B cell (primary cell): ENCODE measurements around the gene MCTP1. TPM values are rescaled to one million over a fixed set of nuclear protein-coding genes. Genes with fewer than 3 reads are reported as not detected.

ENCODE experiments used
- ATAC-seq: fragments of 200-7000 bp; cut with Tn5 transposase; one replicate; pipeline ENCODE4 v1.10.0; 2021; ENCODE audit warnings: low read depth, mild to moderate bottlenecking, moderate number of reproducible peaks, moderate library complexity
- CTCF ChIA-PET: fragments of 350-600 bp; sonication (Branson Sonifier 250); formaldehyde crosslinking; loops from one replicate; lab custom pipeline; 2021; ENCODE audit warnings: antibody characterized with exemption, inconsistent platforms; lab: Charles Lee
- POLR2A ChIA-PET: fragments of 350-600 bp; sonication (Branson Sonifier 250); formaldehyde crosslinking; loops from one replicate; lab custom pipeline; 2021; ENCODE audit warnings: antibody characterized with exemption; lab: Charles Lee
- DNase-seq: peaks from one replicate; pipeline ENCODE4 v3.0.0; 2013
- H2AFZ ChIP-seq: 2 replicates; pipeline ENCODE4 v1.6.1; 2012; ENCODE audit warnings: mild to moderate bottlenecking, low read depth, low read length; ENCODE audit not compliant: insufficient read depth, poor library complexity, severe bottlenecking
- H3K27ac ChIP-seq, 2 donors: 1 replicate in 1 of 2; 2 replicates in 1 of 2; pipeline ENCODE4 v1.5.1; 2012 to 2013; ENCODE audit warnings: low read length in 2 of 2, mild to moderate bottlenecking in 2 of 2, moderate library complexity in 1 of 2
- H3K27me3 ChIP-seq, 4 experiments: fragments of 200-600 bp in 1 of 4; sonication (generic) in 1 of 4; replicated peaks in 1 of 4; 1 replicate in 2 of 4; 2 replicates in 2 of 4; pipeline versions ENCODE4 v1.6.1 to v1.7.0; 2013 to 2016; ENCODE audit warnings: low read length in 3 of 4, mild to moderate bottlenecking in 2 of 4, mixed read lengths in 1 of 4, moderate library complexity in 1 of 4; ENCODE audit not compliant: insufficient read depth in 4 of 4, control insufficient read depth in 3 of 4; ENCODE audit errors: control extremely low read depth in 1 of 4
- H3K36me3 ChIP-seq, 2 experiments: replicated peaks in 1 of 2; 1 replicate in 1 of 2; 2 replicates in 1 of 2; pipeline versions ENCODE4 v1.6.1 to v1.7.1; 2013; ENCODE audit warnings: low read length in 1 of 2; ENCODE audit not compliant: insufficient read depth in 2 of 2, control insufficient read depth in 1 of 2; ENCODE audit errors: control extremely low read depth in 1 of 2, extremely low read depth in 1 of 2
- H3K4me1 ChIP-seq, 2 donors: fragments of 200-600 bp in 1 of 2; sonication (generic) in 1 of 2; 1 replicate in 1 of 2; 2 replicates in 1 of 2; pipeline versions ENCODE4 v1.5.1 to v1.6.1; 2013 to 2017; ENCODE audit warnings: low read length in 2 of 2; ENCODE audit not compliant: control insufficient read depth in 2 of 2, insufficient read depth in 2 of 2
- H3K4me2 ChIP-seq: replicated peaks from 2 replicates; pipeline ENCODE3; 2012; ENCODE audit warnings: mild to moderate bottlenecking, low read depth, low read length; ENCODE audit not compliant: poor library complexity, severe bottlenecking
- H3K4me3 ChIP-seq, 5 experiments: fragments of 200-600 bp in 1 of 5; sonication (generic) in 1 of 5; 1 replicate in 3 of 5; 2 replicates in 2 of 5; pipeline versions ENCODE4 v1.5.1 to v1.7.0; 2011 to 2016; ENCODE audit warnings: low read length in 4 of 5, mild to moderate bottlenecking in 4 of 5, low read depth in 2 of 5, control low read depth in 1 of 5, moderate library complexity in 1 of 5; ENCODE audit not compliant: insufficient read depth in 1 of 5; ENCODE audit errors: control extremely low read depth in 1 of 5, extremely low read depth in 1 of 5
- H3K79me2 ChIP-seq: fragments of 200-600 bp; sonication (generic); one replicate; pipeline ENCODE4 v1.6.0; 2016; ENCODE audit warnings: low read length; ENCODE audit not compliant: control insufficient read depth, insufficient read depth
- H3K9ac ChIP-seq: fragments of 200-600 bp; sonication (generic); 2 replicates; pipeline ENCODE4 v1.6.1; 2017; ENCODE audit warnings: mild to moderate bottlenecking, low read length, moderate library complexity
- H3K9me3 ChIP-seq, 3 donors: one replicate each; pipeline versions ENCODE4 v1.6.1 to v1.7.1; 2013; ENCODE audit warnings: low read length in 2 of 3; ENCODE audit not compliant: control insufficient read depth in 2 of 3, insufficient read depth in 1 of 3; ENCODE audit errors: control extremely low read depth in 1 of 3
- H4K20me1 ChIP-seq: 2 replicates; pipeline ENCODE4 v1.6.0; 2012; ENCODE audit warnings: mild to moderate bottlenecking, low read length; ENCODE audit not compliant: insufficient read depth, control insufficient read depth, poor library complexity, severe bottlenecking
- H3K27ac Mint-ChIP-seq: one replicate; pipeline ENCODE4 v1.8.0; 2021; ENCODE audit warnings: mixed read lengths
- H3K27me3 Mint-ChIP-seq: one replicate; pipeline ENCODE4 v1.8.0; 2021; ENCODE audit warnings: mixed read lengths
- H3K4me1 Mint-ChIP-seq: one replicate; pipeline ENCODE4 v1.8.0; 2021; ENCODE audit warnings: mixed read lengths
- H3K4me3 Mint-ChIP-seq: one replicate; pipeline ENCODE4 v1.8.0; 2021; ENCODE audit warnings: mixed read lengths
- H3K9me3 Mint-ChIP-seq: one replicate; pipeline ENCODE4 v1.8.0; 2022; ENCODE audit warnings: mixed read lengths; ENCODE audit not compliant: insufficient read depth
- CTCF ChIP-seq: fragments of 200-600 bp; IDR thresholded peaks from one replicate; pipeline ENCODE4 v1.8.0; 2022; ENCODE audit warnings: antibody characterized with exemption, mild to moderate bottlenecking
- EZH2 ChIP-seq: IDR thresholded peaks from 2 replicates; pipeline ENCODE4 v1.6.1; 2012; ENCODE audit warnings: borderline replicate concordance, low read depth, mild to moderate bottlenecking, moderate library complexity, low read length; ENCODE audit not compliant: insufficient read depth, poor library complexity, severe bottlenecking
- WGBS: methylation state at CpG from one replicate; pipeline ENCODE4 v1.1.5; 2013; ENCODE audit warnings: missing lambda C conversion rate; ENCODE audit not compliant: insufficient coverage; 5-methylcytosine and 5-hydroxymethylcytosine counted together
- intact Hi-C: fragments of 100-400 bp; cut with micrococcal nuclease; formaldehyde crosslinking; loops from one replicate; pipeline ENCODE4 v1.10.0; 2022
- polyA plus RNA-seq: library from polyadenylated mRNA; depleted of rRNA; stranded (reverse); fragments of >200 nt; gene quantifications from 2 replicates; pipeline ENCODE4 v1.2.3, GENCODE V29; 2012
- total RNA-seq, 2 donors: library from RNA; stranded (reverse); fragments of 120-200 nt in 1 of 2; gene quantifications; 1 replicate in 1 of 2; 2 replicates in 1 of 2; pipeline versions ENCODE4 v1.2.3 to v1.2.4, GENCODE V29; 2013 to 2022

Gene MCTP1
- total and polyA plus RNA-seq, 2 donors (not counting 1 experiment from before 2014, with no cell fraction given) = 0.42 to 2.5 TPM

DNA sequence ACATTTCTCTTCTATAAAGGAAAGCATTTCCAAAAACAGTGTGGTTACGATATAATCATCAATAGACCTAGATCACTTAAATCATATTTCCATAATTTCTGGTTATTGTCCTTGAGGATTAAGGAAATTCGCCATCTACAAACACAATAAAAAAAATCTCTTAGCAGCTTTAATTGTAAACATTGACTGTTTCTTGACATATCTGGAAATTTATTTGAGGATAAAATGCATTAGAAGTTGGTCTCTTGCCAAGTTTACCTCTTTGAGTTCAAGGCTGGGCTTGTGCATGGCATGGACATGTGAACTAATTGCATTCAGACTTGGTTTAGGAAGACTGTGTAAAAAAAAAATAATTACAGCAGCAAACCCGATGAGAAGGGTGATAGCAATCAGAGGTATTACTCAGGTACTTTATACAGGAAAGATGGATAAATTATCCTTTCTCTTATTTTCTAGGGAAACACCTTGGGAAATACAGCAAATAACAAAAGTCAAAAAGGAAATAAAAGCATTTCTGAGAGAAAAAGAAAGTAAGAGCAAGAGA, 428.6 kb downstream of the MCTP1 start:
- Histone ChIP-seq H3K4me2 (no peak overlapping the region), H3K27ac (no peak overlapping the region), H3K79me2 (no peaks in the 10 kb centered on the region), H3K27me3 (no peaks in the 10 kb centered on the region), H3K4me1 (no peaks in the 10 kb centered on the region), H3K9ac (no peak overlapping the region), H3K4me3 (no peak overlapping the region), H3K9me3 (no peaks in the 10 kb centered on the region), H3K36me3 (no peaks in the 10 kb centered on the region), H4K20me1 (no peaks in the 10 kb centered on the region), H2AFZ (no peak overlapping the region)
- Mint-ChIP-seq H3K9me3 (no peaks in the 10 kb centered on the region), H3K4me3 (no peak overlapping the region), H3K4me1 (no peaks in the 10 kb centered on the region), H3K27me3 (no peaks in the 10 kb centered on the region), H3K27ac (no peak overlapping the region)
- ChIA-PET POLR2A (no interaction called here), CTCF (interaction anchor here (0.8 to 1.2 kb wide), 2 partner anchors 10 to 14 kb away, joined by 3 read pairs; no protein-coding TSS in a partner anchor)
- intact Hi-C loops = no loop called here
- DNase-seq (no peak), ATAC-seq (no peak)
- whole genome bisulfite sequencing = no CpG with 5 or more reads among the region's 3 CpGs
- TF ChIP-seq EZH2 (no peak), CTCF (no peak)

DNA sequence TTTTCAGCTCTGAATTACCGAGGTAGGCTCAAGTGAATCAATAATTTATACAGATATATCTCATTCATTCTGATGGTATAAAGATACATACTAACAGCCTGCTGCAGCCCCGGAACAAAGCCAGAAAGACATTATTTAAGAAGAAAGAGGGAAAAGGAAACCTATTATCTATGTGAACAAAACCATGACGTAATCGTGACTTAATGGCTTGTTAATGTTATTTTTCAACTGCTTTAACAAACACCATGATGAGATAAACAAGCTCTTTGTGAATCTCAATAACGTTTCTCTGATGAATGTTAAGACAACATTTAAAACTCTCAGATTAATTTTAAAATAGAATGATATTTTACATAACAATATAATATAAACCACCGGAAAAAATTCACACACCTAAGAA, 429.4 kb downstream of the MCTP1 start:
- WGBS = no CpG with 5 or more reads among the region's 6 CpGs
- intact Hi-C loops = no loop called here
- H4K20me1 ChIP-seq = no peaks in the 10 kb centered on the region
- H3K36me3 ChIP-seq = no peaks in the 10 kb centered on the region
- Mint-ChIP-seq H3K4me3 (no peak overlapping the region), H3K9me3 (no peaks in the 10 kb centered on the region), H3K4me1 (no peaks in the 10 kb centered on the region), H3K27me3 (no peaks in the 10 kb centered on the region), H3K27ac (no peak overlapping the region)
- DNase-seq (no peak), ATAC-seq (no peak)
- no peaks in the 10 kb centered on the region for H3K9me3 ChIP-seq
- H3K4me3 ChIP-seq = no peak overlapping the region
- no peak overlapping the region for H3K9ac ChIP-seq
- CTCF ChIA-PET = interaction anchor here (0.8 to 1.2 kb wide), 3 partner anchors 11 to 118 kb away, joined by 3 read pairs; no protein-coding TSS in a partner anchor
- H3K79me2 ChIP-seq = no peaks in the 10 kb centered on the region
- H3K4me1 ChIP-seq = no peaks in the 10 kb centered on the region
- no peak for TF ChIP-seq CTCF
- no peak for TF ChIP-seq EZH2
- POLR2A ChIA-PET = no interaction called here
- no peak overlapping the region for H3K27ac ChIP-seq
- H2AFZ ChIP-seq = no peak overlapping the region
- no peak overlapping the region for H3K4me2 ChIP-seq
- H3K27me3 ChIP-seq = no peaks in the 10 kb centered on the region
